ENCODE results near the gene CNOT8. TPM values are rescaled to one million over a fixed set of nuclear protein-coding genes. Genes with fewer than 3 reads are reported as not detected.

The CNOT8 gene
- total and polyA plus RNA-seq, 9 of the 15 experiments (the other 6 are each of a cell fraction or from before 2014, with no cell fraction given), result 15.2 to 68.9 (median 52.1) TPM

DNA sequence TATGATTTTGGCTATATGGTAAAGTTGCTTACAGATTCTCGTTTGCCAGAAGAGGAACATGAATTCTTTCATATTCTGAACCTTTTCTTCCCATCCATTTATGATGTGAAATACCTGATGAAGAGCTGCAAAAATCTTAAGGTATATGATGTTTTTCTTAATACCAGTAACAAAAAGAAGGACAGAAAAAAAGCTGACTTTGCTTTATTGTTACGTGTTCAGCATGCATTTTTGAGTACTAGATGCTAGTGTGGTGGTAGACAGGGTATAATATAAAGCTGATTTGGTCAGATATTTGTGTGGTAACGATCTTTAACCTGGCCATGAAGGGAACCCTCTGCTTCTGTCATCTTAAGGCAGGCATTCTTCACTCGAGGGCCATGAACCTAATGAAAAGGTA lies 13.3 kb downstream of the CNOT8 start:
- DNase-seq (ENCODE audit: extremely low read depth in 1 of 4, low spot score in 3 of 4) (no peak), FAIRE-seq (no peak), ATAC-seq (no peak)
- Histone ChIP-seq H2AFZ (ENCODE audit: low read depth, low read length) (no peak overlapping the region), H3K4me1 (replicated peaks in 1 of 2; ENCODE audit: control insufficient read depth in 2 of 2, insufficient read depth in 2 of 2, low read length in 2 of 2) (no peaks in the 10 kb centered on the region), H3K27me3 (ENCODE audit: control insufficient read depth in 2 of 2, insufficient read depth in 2 of 2, low read length in 2 of 2) (no peaks in the 10 kb centered on the region), H3K79me2 (ENCODE audit: control insufficient read depth, insufficient read depth, low read length) (no peaks in the 10 kb centered on the region; the same call in 2 of the 3 replicates), H3K36me3 (ENCODE audit: control insufficient read depth, insufficient read depth, low read length) (peaks cover 74% of the 10 kb centered on the region), H3K27ac (ENCODE audit: extremely low read depth, low read depth, low read length) (no peak overlapping the region), H3K9me1 (ENCODE audit: control insufficient read depth, insufficient read depth, low read length) (no peaks in the 10 kb centered on the region), H3K9ac (ENCODE audit: insufficient read depth in 1 of 2, low read depth in 2 of 2, low read length in 2 of 2) (no peak overlapping the region), H3K4me2 (ENCODE audit: insufficient read depth, low read length) (no peak overlapping the region), H4K20me1 (replicated peaks; ENCODE audit: control insufficient read depth, insufficient read depth, low read length) (no peaks in the 10 kb centered on the region), H3K9me3 (replicated peaks; ENCODE audit: control insufficient read depth, insufficient read depth, low read depth, low read length) (no peaks in the 10 kb centered on the region), H3K4me3 (no peak overlapping the region)
- TF ChIP-seq MAFK (IDR thresholded peaks at IDR 0.05; ENCODE audit: low read length) (peak; percentile 88), ZNF316 (IDR thresholded peaks at IDR 0.05) (peak; percentile 91), C11orf30 (IDR thresholded peaks at IDR 0.05; ENCODE audit: low read depth) (peak; percentile 84), MAFG (tag; conservative IDR thresholded peaks at IDR 0.05) (peak; percentile 85), ZNF77 (CRISPR knock-in tag; IDR thresholded peaks at IDR 0.05) (no peak), MAFF (IDR thresholded peaks at IDR 0.05; ENCODE audit: low read length) (peak; percentile 90), MYBL2 (IDR thresholded peaks at IDR 0.05; ENCODE audit: low read depth) (no peak), MYBL2 (CRISPR knock-in tag; IDR thresholded peaks at IDR 0.05; ENCODE audit: borderline replicate concordance) (no peak)
- WGBS (ENCODE audit: insufficient coverage, low coverage, missing lambda C conversion rate), result 87% methylated on average over 4 of the region's 4 CpGs
- CTCF ChIA-PET (ENCODE audit: low intra/inter-chr PET ratio), result no interaction called here
- POLR2A ChIA-PET, result interaction anchor here (0.6 to 1.7 kb wide), 5 partner anchors 9 to 46 kb away, joined by 3 read pairs; no protein-coding TSS in a partner anchor
- intact Hi-C loops (cut with micrococcal nuclease), result no loop called here
- in situ Hi-C loops (cut with MboI), result no loop called here
- no TSS peak for BruUV-seq (replicated peaks)

GRCh38 chr5:154873791-154874331 lies 15.4 kb downstream of the CNOT8 start:
- ChIA-PET POLR2A (no interaction called here), CTCF (ENCODE audit: low intra/inter-chr PET ratio) (no interaction called here)
- no peak overlapping the region for H3K9ac ChIP-seq (ENCODE audit: insufficient read depth in 1 of 2, low read depth in 2 of 2, low read length in 2 of 2)
- H4K20me1 ChIP-seq (replicated peaks; ENCODE audit: control insufficient read depth, insufficient read depth, low read length), result no peaks in the 10 kb centered on the region
- no peaks in the 10 kb centered on the region for H3K27me3 ChIP-seq (ENCODE audit: control insufficient read depth in 2 of 2, insufficient read depth in 2 of 2, low read length in 2 of 2)
- ATAC-seq (no peak), DNase-seq (ENCODE audit: extremely low read depth in 1 of 4, low spot score in 3 of 4) (no peak), FAIRE-seq (no peak)
- in situ Hi-C loops (cut with MboI) (no loop called here), intact Hi-C loops (cut with micrococcal nuclease) (no loop called here)
- BruUV-seq (replicated peaks), result no TSS peak
- TF ChIP-seq NFYB (IDR thresholded peaks at IDR 0.05; ENCODE audit: extremely low read depth, insufficient read length), result no peak
- TF ChIP-seq ZEB2 (IDR thresholded peaks at IDR 0.05), result no peak
- TF ChIP-seq SP2 (IDR thresholded peaks at IDR 0.05; ENCODE audit: extremely low read depth, low read depth, low read length, poor library complexity, severe bottlenecking), result no peak
- H3K9me1 ChIP-seq (ENCODE audit: control insufficient read depth, insufficient read depth, low read length), result no peaks in the 10 kb centered on the region
- H3K79me2 ChIP-seq (ENCODE audit: control insufficient read depth, insufficient read depth, low read length), result no peaks in the 10 kb centered on the region; the same call in 2 of the 3 replicates
- H3K4me1 ChIP-seq (replicated peaks in 1 of 2; ENCODE audit: control insufficient read depth in 2 of 2, insufficient read depth in 2 of 2, low read length in 2 of 2), result no peaks in the 10 kb centered on the region
- peaks cover 58% of the 10 kb centered on the region for H3K36me3 ChIP-seq (ENCODE audit: control insufficient read depth, insufficient read depth, low read length)
- no peak overlapping the region for H2AFZ ChIP-seq (ENCODE audit: low read depth, low read length)
- no peak overlapping the region for H3K4me2 ChIP-seq (ENCODE audit: insufficient read depth, low read length)
- peaks cover 2% of the 10 kb centered on the region; the same call in 1 of the 2 replicates for H3K9me3 ChIP-seq (replicated peaks; ENCODE audit: control insufficient read depth, insufficient read depth, low read depth, low read length)
- H3K27ac ChIP-seq (ENCODE audit: extremely low read depth, low read depth, low read length), result no peak overlapping the region
- WGBS (ENCODE audit: insufficient coverage, low coverage, missing lambda C conversion rate), result 90% methylated on average over 4 of the region's 5 CpGs
- H3K4me3 ChIP-seq, result no peak overlapping the region
